WTC11 (cell line): Measurements from ENCODE around the gene IL17RE. TPM values are rescaled to one million over a fixed set of nuclear protein-coding genes. Genes with fewer than 3 reads are reported as not detected.

Source experiments
- ATAC-seq: fragments of 200-7000 bp; cut with Tn5 transposase; 2 replicates; pipeline ENCODE4 v1.10.0; 2021; ENCODE audit warnings: mild to moderate bottlenecking, moderate library complexity
- CTCF ChIA-PET: fragments of 300-600 bp; sonication (Branson Sonifier 250); formaldehyde crosslinking; loops from one replicate; lab custom pipeline; 2021; ENCODE audit warnings: antibody characterized with exemption; lab: Charles Lee
- POLR2A ChIA-PET: fragments of 350-600 bp; sonication (Branson Sonifier 250); formaldehyde crosslinking; loops from one replicate; lab custom pipeline; 2021; ENCODE audit warnings: antibody characterized with exemption; lab: Charles Lee
- DNase-seq: peaks from one replicate; pipeline ENCODE4 v3.0.0; 2021; ENCODE audit warnings: low spot score
- H3K27ac Mint-ChIP-seq: 2 replicates; pipeline ENCODE4 v1.8.0; 2021; ENCODE audit warnings: mixed read lengths
- H3K27me3 Mint-ChIP-seq: 2 replicates; pipeline ENCODE4 v1.8.0; 2021; ENCODE audit warnings: low read depth, mild to moderate bottlenecking, moderate library complexity, mixed read lengths
- H3K36me3 Mint-ChIP-seq: 2 replicates; pipeline ENCODE4 v1.8.0; 2021; ENCODE audit warnings: mixed read lengths
- H3K4me1 Mint-ChIP-seq: 2 replicates; pipeline ENCODE4 v1.8.0; 2022; ENCODE audit warnings: mixed read lengths
- H3K4me3 Mint-ChIP-seq: 2 replicates; pipeline ENCODE4 v1.8.0; 2021; ENCODE audit warnings: mild to moderate bottlenecking, moderate library complexity, mixed read lengths
- H3K9me3 Mint-ChIP-seq: 2 replicates; pipeline ENCODE4 v1.8.0; 2021; ENCODE audit warnings: mixed read lengths
- FOXP1 ChIP-seq: sonication (generic); formaldehyde crosslinking; IDR thresholded peaks from 2 replicates; pipeline ENCODE4 v1.8.0; 2022; ENCODE audit warnings: missing genetic modification reagents, mild to moderate bottlenecking, moderate library complexity, borderline replicate concordance
- JAZF1 ChIP-seq: fragments of 250-450 bp; sonication (Bioruptor Pico); IDR thresholded peaks from 2 replicates; pipeline ENCODE4 v1.9.0; 2021; ENCODE audit warnings: moderate library complexity, mild to moderate bottlenecking, inconsistent platforms
- JUN ChIP-seq: sonication (generic); formaldehyde crosslinking; IDR thresholded peaks from 2 replicates; pipeline ENCODE4 v1.8.0; 2023; ENCODE audit warnings: mild to moderate bottlenecking, missing genetic modification reagents
- NFATC4 ChIP-seq: fragments of 250-450 bp; sonication (Bioruptor Pico); IDR thresholded peaks from 2 replicates; pipeline ENCODE4 v1.9.0; 2021; ENCODE audit warnings: mild to moderate bottlenecking
- TEAD4 ChIP-seq: sonication (generic); formaldehyde crosslinking; IDR thresholded peaks from 2 replicates; pipeline ENCODE4 v1.8.0; 2022; ENCODE audit warnings: mild to moderate bottlenecking, missing genetic modification reagents
- ZNF121 ChIP-seq: sonication (generic); formaldehyde crosslinking; IDR thresholded peaks from 2 replicates; pipeline ENCODE4 v1.8.0; 2023; ENCODE audit warnings: missing genetic modification reagents
- ZNF416 ChIP-seq: fragments of 250-450 bp; sonication (Bioruptor Pico); IDR thresholded peaks from 2 replicates; pipeline ENCODE4 v1.9.0; 2021; ENCODE audit warnings: mild to moderate bottlenecking, inconsistent platforms
- total RNA-seq: library from RNA; stranded (reverse); gene quantifications from 3 replicates; pipeline ENCODE4 v1.2.3, GENCODE V29; 2021
- TF ChIP-seq, protein P1 (sequence below): fragments of 250-450 bp; sonication (Bioruptor Pico); IDR thresholded peaks from 2 replicates; pipeline ENCODE4 v1.9.0; 2021; ENCODE audit warnings: mild to moderate bottlenecking, borderline replicate concordance
- TF ChIP-seq, protein P2 (sequence below): sonication (generic); formaldehyde crosslinking; conservative IDR thresholded peaks from 2 replicates; pipeline ENCODE4 v1.8.1; 2023; ENCODE audit warnings: mild to moderate bottlenecking, low read depth, missing genetic modification reagents, moderate library complexity
- TF ChIP-seq, protein P3 (sequence below): sonication (generic); formaldehyde crosslinking; IDR thresholded peaks from 2 replicates; pipeline ENCODE4 v1.8.0; 2022; ENCODE audit warnings: mild to moderate bottlenecking, missing genetic modification reagents

IL17RE gene
- total RNA-seq, 1 experiment from 2014 or later: 4.2 TPM

DNA sequence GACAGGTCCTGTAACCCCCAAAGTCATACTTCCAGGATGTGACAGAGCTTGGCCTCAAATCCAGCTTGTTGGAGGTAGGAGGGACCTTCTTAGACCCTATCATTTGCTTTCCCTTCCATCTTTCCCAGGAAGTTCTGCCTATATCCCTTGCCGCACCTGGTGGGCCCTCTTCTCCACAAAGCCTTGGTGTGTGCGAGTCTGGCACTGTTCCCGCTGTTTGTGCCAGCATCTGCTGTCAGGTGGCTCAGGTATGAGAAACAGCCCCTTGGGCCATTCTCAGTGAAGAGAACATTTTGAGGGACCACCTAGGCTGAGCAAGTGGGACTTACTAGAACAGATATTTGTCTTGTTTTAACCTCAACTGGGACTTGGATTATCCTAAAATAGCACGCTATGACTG lies 1.3 kb downstream of the IL17RE start:
- Mint-ChIP-seq H3K27me3 (no peaks in the 10 kb centered on the region; the same call in 1 of the 2 replicates), H3K4me3 (no peak overlapping the region), H3K27ac (no peak overlapping the region), H3K36me3 (no peaks in the 10 kb centered on the region), H3K9me3 (no peaks in the 10 kb centered on the region), H3K4me1 (peaks cover 19% of the 10 kb centered on the region)
- no peak for ATAC-seq
- ChIA-PET CTCF (no interaction called here), POLR2A (no interaction called here)
- TF ChIP-seq ZNF121 (CRISPR knock-in tag): no peak
- DNase-seq: no peak

DNA sequence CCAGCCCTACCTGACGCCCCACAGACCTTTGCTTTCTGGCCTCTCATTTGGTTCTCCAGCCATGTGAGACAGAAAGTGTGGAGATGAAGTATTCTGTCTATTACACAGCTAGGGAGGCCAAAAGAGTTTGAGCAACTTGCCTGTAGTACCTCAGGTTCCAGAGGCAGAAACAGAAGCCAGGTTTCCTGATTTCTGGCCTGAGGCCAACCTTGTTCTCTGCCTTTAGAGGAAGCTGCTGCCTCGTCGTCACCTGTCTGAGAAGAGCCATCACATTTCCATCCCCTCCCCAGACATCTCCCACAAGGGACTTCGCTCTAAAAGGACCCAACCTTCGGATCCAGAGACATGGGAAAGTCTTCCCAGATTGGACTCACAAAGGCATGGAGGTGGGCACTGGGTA lies 3.8 kb downstream of the IL17RE start:
- DNase-seq: no peak
- ChIA-PET CTCF (no interaction called here), POLR2A (interaction anchor here (0.6 kb wide), 1 partner anchor 758 kb away, joined by 3 read pairs; no protein-coding TSS in a partner anchor)
- no peak for TF ChIP-seq JAZF1 (CRISPR knock-in tag)
- Mint-ChIP-seq H3K4me1 (peaks cover 19% of the 10 kb centered on the region), H3K27ac (no peak overlapping the region), H3K9me3 (no peaks in the 10 kb centered on the region), H3K36me3 (no peaks in the 10 kb centered on the region), H3K27me3 (no peaks in the 10 kb centered on the region; the same call in 1 of the 2 replicates), H3K4me3 (no peak overlapping the region)
- no peak for ATAC-seq

DNA sequence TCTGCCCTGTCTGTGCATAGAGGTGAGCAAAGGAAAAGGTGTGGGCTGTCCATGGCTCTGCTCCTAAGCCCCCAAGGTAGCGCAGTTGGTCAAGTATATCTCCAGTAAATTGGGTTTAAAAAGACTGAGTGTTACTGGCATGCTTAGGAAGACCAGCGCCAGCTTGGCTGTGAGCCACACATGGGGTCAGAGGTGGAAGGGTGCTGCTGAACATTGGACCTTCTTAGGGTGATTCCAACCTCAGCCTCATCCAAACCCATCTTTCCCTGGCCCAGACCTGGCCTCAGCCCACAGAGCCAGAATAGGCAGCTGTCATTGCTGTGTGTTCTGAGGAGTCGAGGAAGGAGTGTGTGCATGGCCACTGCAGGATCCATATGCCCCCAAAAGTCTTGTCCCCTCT lies 5.6 kb downstream of the IL17RE start:
- H3K9me3 Mint-ChIP-seq: no peaks in the 10 kb centered on the region
- CTCF ChIA-PET: no interaction called here
- POLR2A ChIA-PET: no interaction called here
- ATAC-seq: no peak
- H3K27me3 Mint-ChIP-seq: no peaks in the 10 kb centered on the region; the same call in 1 of the 2 replicates
- no peak overlapping the region for H3K4me3 Mint-ChIP-seq
- H3K4me1 Mint-ChIP-seq: peaks cover 7% of the 10 kb centered on the region
- H3K36me3 Mint-ChIP-seq: no peaks in the 10 kb centered on the region
- TF ChIP-seq, protein P1, sequence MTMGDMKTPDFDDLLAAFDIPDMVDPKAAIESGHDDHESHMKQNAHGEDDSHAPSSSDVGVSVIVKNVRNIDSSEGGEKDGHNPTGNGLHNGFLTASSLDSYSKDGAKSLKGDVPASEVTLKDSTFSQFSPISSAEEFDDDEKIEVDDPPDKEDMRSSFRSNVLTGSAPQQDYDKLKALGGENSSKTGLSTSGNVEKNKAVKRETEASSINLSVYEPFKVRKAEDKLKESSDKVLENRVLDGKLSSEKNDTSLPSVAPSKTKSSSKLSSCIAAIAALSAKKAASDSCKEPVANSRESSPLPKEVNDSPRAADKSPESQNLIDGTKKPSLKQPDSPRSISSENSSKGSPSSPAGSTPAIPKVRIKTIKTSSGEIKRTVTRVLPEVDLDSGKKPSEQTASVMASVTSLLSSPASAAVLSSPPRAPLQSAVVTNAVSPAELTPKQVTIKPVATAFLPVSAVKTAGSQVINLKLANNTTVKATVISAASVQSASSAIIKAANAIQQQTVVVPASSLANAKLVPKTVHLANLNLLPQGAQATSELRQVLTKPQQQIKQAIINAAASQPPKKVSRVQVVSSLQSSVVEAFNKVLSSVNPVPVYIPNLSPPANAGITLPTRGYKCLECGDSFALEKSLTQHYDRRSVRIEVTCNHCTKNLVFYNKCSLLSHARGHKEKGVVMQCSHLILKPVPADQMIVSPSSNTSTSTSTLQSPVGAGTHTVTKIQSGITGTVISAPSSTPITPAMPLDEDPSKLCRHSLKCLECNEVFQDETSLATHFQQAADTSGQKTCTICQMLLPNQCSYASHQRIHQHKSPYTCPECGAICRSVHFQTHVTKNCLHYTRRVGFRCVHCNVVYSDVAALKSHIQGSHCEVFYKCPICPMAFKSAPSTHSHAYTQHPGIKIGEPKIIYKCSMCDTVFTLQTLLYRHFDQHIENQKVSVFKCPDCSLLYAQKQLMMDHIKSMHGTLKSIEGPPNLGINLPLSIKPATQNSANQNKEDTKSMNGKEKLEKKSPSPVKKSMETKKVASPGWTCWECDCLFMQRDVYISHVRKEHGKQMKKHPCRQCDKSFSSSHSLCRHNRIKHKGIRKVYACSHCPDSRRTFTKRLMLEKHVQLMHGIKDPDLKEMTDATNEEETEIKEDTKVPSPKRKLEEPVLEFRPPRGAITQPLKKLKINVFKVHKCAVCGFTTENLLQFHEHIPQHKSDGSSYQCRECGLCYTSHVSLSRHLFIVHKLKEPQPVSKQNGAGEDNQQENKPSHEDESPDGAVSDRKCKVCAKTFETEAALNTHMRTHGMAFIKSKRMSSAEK (CRISPR knock-in tag): no peak
- no peak for TF ChIP-seq TEAD4 (CRISPR knock-in tag)
- TF ChIP-seq, protein P2, sequence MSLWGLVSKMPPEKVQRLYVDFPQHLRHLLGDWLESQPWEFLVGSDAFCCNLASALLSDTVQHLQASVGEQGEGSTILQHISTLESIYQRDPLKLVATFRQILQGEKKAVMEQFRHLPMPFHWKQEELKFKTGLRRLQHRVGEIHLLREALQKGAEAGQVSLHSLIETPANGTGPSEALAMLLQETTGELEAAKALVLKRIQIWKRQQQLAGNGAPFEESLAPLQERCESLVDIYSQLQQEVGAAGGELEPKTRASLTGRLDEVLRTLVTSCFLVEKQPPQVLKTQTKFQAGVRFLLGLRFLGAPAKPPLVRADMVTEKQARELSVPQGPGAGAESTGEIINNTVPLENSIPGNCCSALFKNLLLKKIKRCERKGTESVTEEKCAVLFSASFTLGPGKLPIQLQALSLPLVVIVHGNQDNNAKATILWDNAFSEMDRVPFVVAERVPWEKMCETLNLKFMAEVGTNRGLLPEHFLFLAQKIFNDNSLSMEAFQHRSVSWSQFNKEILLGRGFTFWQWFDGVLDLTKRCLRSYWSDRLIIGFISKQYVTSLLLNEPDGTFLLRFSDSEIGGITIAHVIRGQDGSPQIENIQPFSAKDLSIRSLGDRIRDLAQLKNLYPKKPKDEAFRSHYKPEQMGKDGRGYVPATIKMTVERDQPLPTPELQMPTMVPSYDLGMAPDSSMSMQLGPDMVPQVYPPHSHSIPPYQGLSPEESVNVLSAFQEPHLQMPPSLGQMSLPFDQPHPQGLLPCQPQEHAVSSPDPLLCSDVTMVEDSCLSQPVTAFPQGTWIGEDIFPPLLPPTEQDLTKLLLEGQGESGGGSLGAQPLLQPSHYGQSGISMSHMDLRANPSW (CRISPR knock-in tag): no peak
- no peak for TF ChIP-seq FOXP1
- no peak for TF ChIP-seq JUN (CRISPR knock-in tag)
- TF ChIP-seq ZNF416 (CRISPR knock-in tag): no peak
- TF ChIP-seq NFATC4 (CRISPR knock-in tag): no peak
- H3K27ac Mint-ChIP-seq: no peak overlapping the region
- no peak for DNase-seq

DNA sequence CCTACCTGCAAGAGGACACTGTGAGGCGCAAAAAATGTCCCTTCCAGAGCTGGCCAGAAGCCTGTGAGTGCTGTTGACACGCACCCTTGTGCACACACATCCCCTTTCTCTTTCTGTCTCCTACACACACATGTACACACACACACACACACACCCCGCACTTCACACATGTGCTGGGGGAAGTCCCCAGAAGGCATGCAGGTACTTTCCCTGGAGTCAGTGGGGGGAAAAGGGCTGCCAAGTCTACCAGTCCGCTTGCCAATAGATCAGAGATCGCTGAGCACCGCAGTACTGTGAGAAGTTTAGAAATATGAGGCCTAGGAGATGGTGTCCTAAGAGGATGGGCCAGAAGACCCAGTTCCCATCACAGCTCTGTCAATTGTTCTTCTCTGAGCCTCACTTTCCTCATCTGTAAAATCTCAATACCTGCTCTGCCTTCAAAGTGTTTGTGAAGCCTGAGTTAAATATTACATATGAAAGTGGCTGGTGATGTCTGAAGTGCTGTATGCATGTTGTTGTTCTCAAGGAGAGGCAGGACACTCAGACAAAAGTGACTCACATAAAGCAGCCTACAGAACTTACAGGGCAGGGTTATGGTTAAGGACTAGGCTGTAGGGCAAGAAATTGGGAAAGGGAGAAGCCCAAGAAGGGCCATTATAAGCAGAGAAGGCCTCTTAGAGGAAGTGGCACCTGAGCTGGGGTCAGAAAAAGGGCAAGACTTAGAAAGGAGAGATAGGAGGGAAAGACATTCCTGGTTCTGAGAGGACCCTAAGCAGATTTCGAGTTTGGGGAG lies 6.8 kb downstream of the IL17RE start:
- DNase-seq (no peak), ATAC-seq (no peak)
- no peak overlapping the region; the same call in 1 of the 2 replicates for H3K27ac Mint-ChIP-seq
- ChIA-PET POLR2A (no interaction called here), CTCF (no interaction called here)
- no peak overlapping the region for H3K4me3 Mint-ChIP-seq
- TF ChIP-seq, protein P3, sequence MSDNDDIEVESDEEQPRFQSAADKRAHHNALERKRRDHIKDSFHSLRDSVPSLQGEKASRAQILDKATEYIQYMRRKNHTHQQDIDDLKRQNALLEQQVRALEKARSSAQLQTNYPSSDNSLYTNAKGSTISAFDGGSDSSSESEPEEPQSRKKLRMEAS (CRISPR knock-in tag): no peak
- no peaks in the 10 kb centered on the region for H3K4me1 Mint-ChIP-seq
- no peaks in the 10 kb centered on the region for H3K9me3 Mint-ChIP-seq
- H3K36me3 Mint-ChIP-seq: no peaks in the 10 kb centered on the region
- H3K27me3 Mint-ChIP-seq: no peaks in the 10 kb centered on the region; the same call in 1 of the 2 replicates
